Measurements from ENCODE around the gene KIF21B.

KIF21B gene

GRCh38 chr1:200992382-200993048, 31.0 kb downstream of the KIF21B start:
- DNase-seq (ENCODE audit: low read depth, low spot score), result no peak

- no peak for DNase-seq (ENCODE audit: low read depth, low spot score)
Observed at GRCh38 chr1:200991097-200991614, 32.4 kb downstream of the KIF21B start.

GRCh38 chr1:200990114-200990513, 33.4 kb downstream of the KIF21B start:
- DNase-seq (ENCODE audit: low read depth, low spot score), result no peak

- DNase-seq (ENCODE audit: low read depth, low spot score), result no peak
Observed at GRCh38 chr1:200989337-200989736, 34.2 kb downstream of the KIF21B start.

- DNase-seq (ENCODE audit: low read depth, low spot score), result no peak
Observed at GRCh38 chr1:200988693-200989092, 34.8 kb downstream of the KIF21B start.

GRCh38 chr1:200985481-200985880, 38.0 kb downstream of the KIF21B start:
- DNase-seq (ENCODE audit: low read depth, low spot score), result no peak

- no peak for DNase-seq (ENCODE audit: low read depth, low spot score)
Observed at GRCh38 chr1:200983035-200983561, 40.4 kb downstream of the KIF21B start.

- DNase-seq (ENCODE audit: low read depth, low spot score), result no peak
Observed at GRCh38 chr1:200982071-200982945, 41.2 kb downstream of the KIF21B start.

GRCh38 chr1:200981278-200981677, 42.2 kb downstream of the KIF21B start:
- DNase-seq (ENCODE audit: low read depth, low spot score), result no peak

- no peak for DNase-seq (ENCODE audit: low read depth, low spot score)
Observed at GRCh38 chr1:200980873-200981272, 42.6 kb downstream of the KIF21B start.

GRCh38 chr1:200980452-200980772, 43.1 kb downstream of the KIF21B start:
- no peak for DNase-seq (ENCODE audit: low read depth, low spot score)

- peak; percentile 20 for DNase-seq (ENCODE audit: low read depth, low spot score)
Observed at GRCh38 chr1:200979574-200980451, 43.7 kb downstream of the KIF21B start.

- no peak for DNase-seq (ENCODE audit: low read depth, low spot score)
Observed at GRCh38 chr1:200977071-200977754, 46.3 kb downstream of the KIF21B start.

GRCh38 chr1:200976634-200977033, 46.9 kb downstream of the KIF21B start:
- DNase-seq (ENCODE audit: low read depth, low spot score), result no peak

- no peak for DNase-seq (ENCODE audit: low read depth, low spot score)
Observed at GRCh38 chr1:200975458-200975857, 48.1 kb downstream of the KIF21B start.

- DNase-seq (ENCODE audit: low read depth, low spot score), result no peak
Observed at GRCh38 chr1:200974711-200975110, 48.8 kb downstream of the KIF21B start.

- no peak for DNase-seq (ENCODE audit: low read depth, low spot score)
Observed at GRCh38 chr1:200973937-200974657, 49.4 kb downstream of the KIF21B start.

- DNase-seq (ENCODE audit: low read depth, low spot score), result no peak
Observed at GRCh38 chr1:200972985-200973742, 50.4 kb downstream of the KIF21B start.

GRCh38 chr1:200971955-200972711, 51.4 kb downstream of the KIF21B start:
- DNase-seq (ENCODE audit: low read depth, low spot score), result peak; percentile 12
